HFFc6 (cell line): ENCODE results near the gene GABPA. TPM values are rescaled to one million over a fixed set of nuclear protein-coding genes. Genes with fewer than 3 reads are reported as not detected.

Source experiments
- DNase-seq: peaks from one replicate; pipeline ENCODE4 v3.0.0-alpha.2; 2018
- H3K27ac Mint-ChIP-seq: 2 replicates; pipeline ENCODE4 v1.8.0; 2020; ENCODE audit warnings: mild to moderate bottlenecking, mixed read lengths
- H3K27me3 Mint-ChIP-seq: 2 replicates; pipeline ENCODE4 v1.8.0; 2021; ENCODE audit warnings: mild to moderate bottlenecking, moderate library complexity, mixed read lengths; ENCODE audit not compliant: insufficient read depth
- H3K36me3 Mint-ChIP-seq: 2 replicates; pipeline ENCODE4 v1.8.0; 2021; ENCODE audit warnings: low read depth, mixed read lengths
- H3K4me1 Mint-ChIP-seq: 2 replicates; pipeline ENCODE4 v1.8.0; 2020; ENCODE audit warnings: low read depth, mixed read lengths
- H3K4me3 Mint-ChIP-seq: 2 replicates; pipeline ENCODE4 v1.8.0; 2020; ENCODE audit warnings: mild to moderate bottlenecking, moderate library complexity, mixed read lengths
- H3K9me3 Mint-ChIP-seq: 2 replicates; pipeline ENCODE4 v1.8.0; 2020; ENCODE audit warnings: mild to moderate bottlenecking, mixed read lengths
- CTCF ChIP-seq: fragments of 200-600 bp; sonication (generic); IDR thresholded peaks from 2 replicates; pipeline ENCODE4 v1.5.0; 2021; ENCODE audit warnings: antibody characterized with exemption, mild to moderate bottlenecking
- total RNA-seq, 6 experiments: library from RNA; stranded (reverse); fragmentation: NEBNext Ultra II Directional; extraction: Animal tissue kit (Norgen Biotek cat#: 25700); gene quantifications; 2 replicates in 1 of 6; 3 replicates in 5 of 6; pipeline ENCODE4 v1.2.3, GENCODE V29; 2021

Gene GABPA
- total RNA-seq, 6 experiments from 2014 or later, result 15.6 to 20.1 (median 18.4) TPM

DNA sequence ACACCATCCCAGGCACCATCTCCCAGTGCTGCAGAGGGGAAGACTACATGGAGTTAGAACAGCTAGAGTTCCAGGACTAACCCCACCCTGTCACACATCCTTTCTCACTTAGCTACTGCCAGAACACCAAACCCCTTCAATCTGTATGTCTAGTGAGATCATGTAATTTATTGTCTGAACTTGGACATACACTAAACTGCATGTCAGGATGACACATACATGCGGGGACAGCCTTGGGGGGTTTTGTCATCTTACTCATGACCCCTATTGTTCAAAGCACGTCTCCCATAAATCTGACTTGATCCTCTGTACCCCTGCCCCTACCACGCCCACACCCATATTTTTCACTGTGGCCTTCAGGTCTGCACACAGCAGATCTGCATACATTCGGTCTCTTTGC, 71.3 kb downstream of the GABPA start:
- no peaks in the 10 kb centered on the region for H3K9me3 Mint-ChIP-seq
- TF ChIP-seq CTCF, result no peak
- H3K27me3 Mint-ChIP-seq, result peaks cover 20% of the 10 kb centered on the region
- H3K4me1 Mint-ChIP-seq, result peaks cover 16% of the 10 kb centered on the region
- no peak for DNase-seq
- H3K27ac Mint-ChIP-seq, result no peak overlapping the region
- H3K4me3 Mint-ChIP-seq, result no peak overlapping the region
- no peaks in the 10 kb centered on the region for H3K36me3 Mint-ChIP-seq

DNA sequence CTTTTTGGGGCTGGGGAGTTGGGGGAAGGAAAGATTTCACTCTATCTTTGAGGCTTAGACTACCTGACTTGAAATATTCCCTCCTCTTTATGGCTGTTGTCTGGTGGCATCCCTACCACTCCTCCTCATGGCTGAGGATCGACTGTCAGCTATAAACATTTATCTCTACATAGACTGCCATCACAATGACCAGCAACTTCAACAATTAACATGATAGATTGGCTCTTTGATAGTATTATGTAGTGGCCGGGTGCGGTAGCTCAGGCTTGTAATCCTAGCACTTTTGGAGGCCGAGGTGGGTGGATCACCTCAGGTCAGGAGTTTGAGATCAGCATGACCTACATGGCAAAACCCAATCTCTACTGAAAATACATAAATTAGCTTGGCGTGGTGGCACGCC, 72.4 kb downstream of the GABPA start:
- Mint-ChIP-seq H3K9me3 (no peaks in the 10 kb centered on the region), H3K4me1 (peaks cover 9% of the 10 kb centered on the region), H3K4me3 (no peak overlapping the region), H3K27me3 (peaks cover 16% of the 10 kb centered on the region), H3K36me3 (no peaks in the 10 kb centered on the region), H3K27ac (no peak overlapping the region)
- no peak for TF ChIP-seq CTCF
- DNase-seq, result no peak

- Mint-ChIP-seq H3K4me3 (no peak overlapping the region), H3K27me3 (peaks cover 12% of the 10 kb centered on the region), H3K4me1 (peaks cover 12% of the 10 kb centered on the region), H3K9me3 (no peaks in the 10 kb centered on the region), H3K27ac (peak overlapping the region; percentile 28; the same call in 1 of the 2 replicates), H3K36me3 (no peaks in the 10 kb centered on the region)
- TF ChIP-seq CTCF, result no peak
- DNase-seq, result peak; percentile 31
Observed at GRCh38 chr21:25809013-25809412, 74.2 kb downstream of the GABPA start.

DNA sequence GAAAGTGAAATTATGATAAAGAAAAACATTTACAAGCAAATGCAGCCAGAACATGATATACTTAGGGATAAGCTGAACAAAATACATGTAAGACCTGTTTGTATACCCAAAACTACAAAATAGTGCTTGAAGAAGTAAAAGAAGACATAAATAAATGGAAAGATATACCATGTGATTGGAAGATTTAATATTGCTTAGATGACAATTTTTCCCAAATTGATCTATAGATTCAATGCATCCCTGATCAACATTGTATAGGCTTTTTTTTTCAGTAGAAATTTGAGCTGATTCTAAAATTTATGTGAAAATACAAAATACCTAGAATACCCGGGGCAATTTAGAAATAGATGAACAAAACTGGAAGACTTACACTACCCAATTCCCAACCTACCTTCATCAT, 76.4 kb downstream of the GABPA start:
- Mint-ChIP-seq H3K9me3 (no peaks in the 10 kb centered on the region), H3K4me1 (peaks cover 16% of the 10 kb centered on the region), H3K27me3 (peaks cover 9% of the 10 kb centered on the region), H3K36me3 (no peaks in the 10 kb centered on the region), H3K27ac (no peak overlapping the region), H3K4me3 (no peak overlapping the region)
- no peak for TF ChIP-seq CTCF
- no peak for DNase-seq

DNA sequence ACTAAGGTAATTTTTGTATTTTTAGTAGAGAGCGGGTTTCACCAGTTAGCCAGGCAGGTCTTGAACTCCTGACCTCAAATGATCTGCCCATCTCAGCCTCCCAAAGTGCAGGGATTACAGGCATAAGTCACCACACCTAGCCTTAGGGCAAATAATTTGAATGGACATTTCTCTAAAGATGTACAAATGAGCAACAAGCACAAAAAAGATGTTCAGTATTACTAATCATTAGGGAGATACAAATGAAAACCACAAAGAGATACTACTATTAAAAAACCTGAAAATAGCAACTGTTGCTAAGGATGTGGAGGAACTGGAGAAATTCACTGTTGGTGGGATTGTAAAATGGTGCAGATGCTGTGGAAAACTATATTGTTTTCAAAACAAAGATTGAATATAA, 79.1 kb downstream of the GABPA start:
- Mint-ChIP-seq H3K27me3 (peaks cover 5% of the 10 kb centered on the region), H3K4me1 (peaks cover 9% of the 10 kb centered on the region), H3K27ac (no peak overlapping the region), H3K9me3 (no peaks in the 10 kb centered on the region), H3K36me3 (no peaks in the 10 kb centered on the region), H3K4me3 (no peak overlapping the region)
- TF ChIP-seq CTCF, result no peak
- peak; percentile 34 for DNase-seq

DNA sequence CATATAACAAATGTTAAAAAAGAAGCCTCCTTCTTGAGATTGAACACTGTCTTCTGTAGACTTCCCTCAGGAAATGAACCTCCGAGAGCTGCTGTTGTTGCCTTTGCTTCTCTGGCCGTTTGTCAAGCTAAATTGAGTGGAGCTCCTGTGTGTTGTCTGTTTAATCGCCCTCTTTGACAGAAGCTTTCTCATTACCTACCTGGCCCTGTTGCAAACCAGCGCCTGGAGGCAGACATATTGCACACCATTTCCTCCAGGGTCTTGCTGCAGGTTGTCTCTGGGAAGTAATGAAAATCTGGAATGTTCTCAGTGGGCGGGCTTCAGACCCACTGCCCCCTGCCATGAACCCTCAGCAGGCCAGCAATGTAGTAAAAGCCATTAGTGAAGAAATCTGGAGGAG, 83.3 kb downstream of the GABPA start:
- Mint-ChIP-seq H3K4me3 (no peak overlapping the region), H3K4me1 (peaks cover 6% of the 10 kb centered on the region), H3K36me3 (no peaks in the 10 kb centered on the region), H3K27me3 (peaks cover 9% of the 10 kb centered on the region), H3K27ac (no peak overlapping the region), H3K9me3 (no peaks in the 10 kb centered on the region)
- no peak for DNase-seq
- no peak for TF ChIP-seq CTCF
